NCI-H82 (cell line): ENCODE results near the gene GALNT4.

Source experiments
- DNase-seq: peaks from one replicate; lab custom pipeline; 2025; lab: John Stamatoyannopoulos, UW

GALNT4 gene

DNA sequence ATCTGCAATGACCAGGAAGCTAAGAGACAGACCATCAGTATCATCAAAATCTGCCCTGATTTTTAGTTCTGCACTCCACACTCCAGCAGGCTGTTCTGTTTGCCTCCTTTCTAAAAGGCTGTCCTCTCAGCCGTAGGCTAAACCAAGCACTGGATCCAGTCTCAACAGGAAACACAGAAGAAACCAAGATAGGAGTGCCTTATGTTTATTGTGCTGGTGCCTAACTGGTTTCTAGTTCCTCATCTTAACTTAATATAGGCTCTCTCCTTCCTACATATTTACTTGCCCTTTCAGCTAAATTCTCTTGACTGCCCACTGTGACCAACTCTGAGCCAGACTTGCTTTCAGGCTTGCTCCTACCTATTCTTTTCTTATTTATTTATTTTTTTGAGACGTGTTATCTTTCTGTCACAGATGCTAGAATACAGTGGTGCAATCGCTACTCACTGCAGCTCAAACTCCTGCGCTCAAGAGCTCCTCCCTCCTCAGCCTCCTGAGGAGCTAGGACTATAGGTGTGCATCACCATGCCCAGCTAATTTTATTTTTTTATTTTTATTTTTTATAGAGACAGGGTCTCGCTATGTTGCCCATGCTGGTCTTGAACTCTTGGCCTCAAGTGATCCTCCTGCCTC is 30.8 kb downstream of the GALNT4 start:
- no peak for DNase-seq

DNA sequence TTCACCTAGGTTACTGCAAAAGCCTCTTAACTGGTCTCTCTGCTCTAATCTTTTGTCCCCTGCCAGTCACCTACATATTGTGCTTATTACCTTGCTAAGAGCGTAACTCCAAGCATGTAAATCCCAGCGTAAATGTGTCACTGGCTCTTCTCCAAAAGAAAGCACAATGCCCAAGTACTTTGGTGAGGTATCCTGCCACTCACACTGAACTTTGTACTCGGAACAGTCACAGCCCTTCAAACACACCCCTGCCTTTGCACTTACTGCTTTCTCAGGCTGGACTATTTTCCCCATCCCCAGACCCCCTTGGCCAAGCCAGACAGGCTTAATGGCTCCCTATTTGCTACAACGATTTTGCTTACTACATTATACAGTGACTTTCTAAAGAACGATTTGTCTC is 31.7 kb downstream of the GALNT4 start:
- DNase-seq: peak; percentile 22

DNA sequence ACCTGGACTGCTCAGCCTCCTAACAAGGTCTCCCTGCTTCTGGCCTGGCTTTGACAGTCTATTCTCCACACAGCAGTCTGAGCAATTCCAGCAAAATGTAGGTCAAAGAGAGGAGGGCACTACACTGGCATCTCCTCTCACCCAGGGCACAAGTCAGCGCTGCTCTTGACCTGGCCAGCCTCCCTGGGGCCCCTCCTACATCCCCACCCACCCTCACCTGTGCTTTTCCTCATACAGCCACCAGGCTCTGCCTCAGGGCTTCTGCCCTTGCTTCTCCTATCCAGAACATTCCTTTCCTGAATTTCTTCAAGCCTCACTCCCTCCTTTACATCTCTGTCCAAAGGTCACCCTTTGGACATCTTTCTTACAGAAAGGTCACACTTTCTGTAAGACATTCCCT is 33.7 kb downstream of the GALNT4 start:
- DNase-seq: no peak

DNA sequence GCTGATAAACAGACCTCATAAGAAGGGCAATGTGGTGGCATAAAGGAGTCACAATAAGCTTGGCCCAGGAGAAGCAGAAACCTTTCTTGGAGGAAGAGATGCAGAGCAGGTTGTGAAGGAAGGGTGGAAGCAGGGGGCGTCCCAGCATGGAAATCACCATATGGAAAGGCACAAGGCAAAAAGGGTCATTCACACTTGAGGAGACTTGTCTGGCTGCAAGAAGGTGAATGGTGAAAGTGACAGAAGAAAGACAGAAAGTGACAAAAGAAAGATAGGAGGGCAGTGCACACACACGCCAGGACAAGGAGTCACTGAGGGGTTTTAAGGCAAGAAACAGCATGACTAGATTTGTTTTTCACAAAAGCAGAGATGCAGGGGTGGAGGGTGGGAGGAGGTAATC is 38.3 kb downstream of the GALNT4 start:
- no peak for DNase-seq

DNA sequence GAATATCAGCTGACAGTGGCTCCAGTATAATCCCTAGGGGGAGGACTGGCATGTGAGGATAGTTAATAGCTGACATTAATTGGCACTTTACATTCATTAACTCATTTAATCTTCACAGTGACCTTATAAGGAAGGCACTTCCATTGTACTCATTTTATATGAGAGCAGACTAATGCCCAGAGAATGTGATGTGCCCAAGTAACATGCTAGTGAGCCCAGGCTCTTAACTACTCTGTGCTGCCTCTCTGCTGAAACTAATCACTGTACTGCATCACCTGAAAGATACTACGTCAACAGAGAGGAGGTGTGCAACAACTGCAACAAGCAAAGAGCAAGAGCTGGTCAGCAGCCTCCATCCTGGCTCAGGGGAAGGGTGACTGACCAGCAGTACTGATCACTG is 40.1 kb downstream of the GALNT4 start:
- DNase-seq: peak; percentile 78

DNA sequence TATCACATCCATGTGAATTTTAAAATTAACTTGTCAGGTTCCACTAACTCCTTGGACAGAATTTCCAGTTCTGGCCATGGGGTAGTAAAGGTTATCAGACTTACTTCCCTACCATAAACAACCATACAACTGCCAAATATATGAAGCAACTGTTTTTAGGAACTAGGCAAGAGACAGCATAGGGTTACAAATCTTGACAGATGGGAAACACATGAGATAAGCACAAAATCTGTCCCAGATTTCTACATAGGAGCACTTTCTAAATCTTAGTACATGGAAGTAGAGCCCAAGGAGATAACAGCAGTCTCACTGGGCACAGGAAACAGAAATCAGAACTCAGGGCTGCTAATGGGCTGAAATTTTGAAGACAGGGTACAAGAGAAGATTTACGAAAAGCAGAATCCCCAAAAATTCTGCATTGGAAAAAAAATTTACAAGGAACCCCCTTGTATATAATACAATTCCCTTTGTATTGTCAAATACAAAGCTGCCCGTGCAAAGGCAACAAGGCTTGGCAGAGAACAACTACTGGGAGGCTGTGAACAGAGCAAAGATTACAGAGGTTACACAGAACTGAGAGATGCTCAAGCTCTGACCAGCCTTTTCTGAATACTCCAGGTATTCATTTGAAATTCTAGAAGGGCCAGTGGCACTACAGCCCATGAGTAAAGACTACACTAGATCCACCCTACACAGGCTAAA is 43.2 kb downstream of the GALNT4 start:
- DNase-seq: peak; percentile 11

DNA sequence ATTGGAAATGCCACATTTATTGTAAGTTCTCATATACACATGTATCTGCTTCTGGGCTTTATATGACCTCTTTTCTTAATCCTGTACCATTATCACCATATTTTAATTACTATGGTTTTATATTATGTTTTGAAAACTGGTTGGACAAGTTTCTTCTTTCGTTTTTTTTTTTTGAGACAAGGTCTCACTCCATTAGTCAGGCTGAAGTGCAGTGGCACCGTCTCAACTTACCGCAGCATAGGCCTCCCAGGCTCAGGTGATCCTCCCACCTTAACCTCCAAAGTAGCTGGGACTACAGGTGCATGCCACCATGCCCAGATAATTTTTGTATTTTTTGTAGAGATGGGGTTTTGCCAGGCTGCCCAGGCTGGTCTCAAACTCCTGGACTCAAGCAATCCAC is 44.6 kb downstream of the GALNT4 start:
- no peak for DNase-seq

DNA sequence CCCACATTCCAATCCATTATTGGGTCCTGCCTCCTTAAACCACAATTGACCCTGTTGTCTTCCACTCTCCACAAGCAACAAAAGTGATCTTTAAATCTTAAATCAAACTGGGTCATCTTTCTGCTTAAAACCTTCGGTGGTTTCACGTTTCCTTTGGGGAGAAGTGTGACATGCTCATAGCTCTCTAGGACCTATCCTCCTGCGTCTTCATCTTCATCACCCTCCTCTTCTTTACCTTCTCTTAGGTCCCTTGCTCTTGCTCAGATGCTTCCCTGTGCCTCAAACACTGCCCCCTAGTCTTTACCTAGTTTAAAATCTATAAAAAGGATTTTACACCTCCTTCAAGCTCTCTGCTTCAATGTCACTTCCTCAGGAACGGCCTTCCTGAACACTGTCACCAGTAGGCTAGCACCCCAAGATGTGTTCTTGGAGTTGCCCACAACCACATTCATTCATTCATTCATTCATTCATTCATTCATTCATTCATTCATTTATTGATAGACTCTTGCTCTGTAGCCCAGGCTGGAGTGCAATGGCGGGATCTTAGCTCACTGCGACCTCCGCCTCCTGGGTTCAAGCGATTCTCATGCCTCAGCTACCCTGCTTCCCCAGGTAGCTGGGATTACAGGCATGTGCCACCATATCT is 46.8 kb downstream of the GALNT4 start:
- DNase-seq: no peak

DNA sequence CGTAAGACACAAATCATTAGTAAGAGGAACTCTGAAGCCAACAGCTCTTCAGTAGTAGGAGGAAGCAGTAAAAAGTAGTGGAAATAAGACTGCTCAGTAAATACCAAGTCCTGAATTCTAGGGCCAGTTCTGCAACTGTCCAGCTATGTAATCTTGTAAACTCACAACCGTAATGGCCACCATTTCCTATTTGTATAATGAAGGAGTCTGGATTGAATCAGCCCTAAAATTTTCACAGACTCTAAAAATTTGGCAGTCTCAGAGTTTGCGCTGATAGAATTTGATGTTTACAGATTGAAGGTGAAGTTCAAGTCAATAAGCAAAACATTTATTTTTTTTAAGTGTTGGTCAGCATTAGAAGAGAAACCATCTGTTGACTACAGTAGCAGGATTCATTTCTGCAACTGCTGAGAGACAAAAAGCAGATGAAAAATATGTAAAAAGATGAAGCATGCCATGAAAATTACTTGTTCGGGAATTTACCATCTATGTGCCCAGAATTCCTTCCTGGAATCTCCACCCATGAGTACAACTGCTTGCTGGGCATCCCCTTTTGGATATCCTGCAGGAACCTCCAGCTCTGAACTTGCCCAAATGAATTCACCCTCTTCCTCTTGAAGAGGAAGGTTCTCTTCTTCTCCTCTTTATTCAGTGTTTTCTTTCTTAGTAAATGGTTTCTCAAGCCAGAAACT is 47.5 kb downstream of the GALNT4 start:
- DNase-seq: no peak

DNA sequence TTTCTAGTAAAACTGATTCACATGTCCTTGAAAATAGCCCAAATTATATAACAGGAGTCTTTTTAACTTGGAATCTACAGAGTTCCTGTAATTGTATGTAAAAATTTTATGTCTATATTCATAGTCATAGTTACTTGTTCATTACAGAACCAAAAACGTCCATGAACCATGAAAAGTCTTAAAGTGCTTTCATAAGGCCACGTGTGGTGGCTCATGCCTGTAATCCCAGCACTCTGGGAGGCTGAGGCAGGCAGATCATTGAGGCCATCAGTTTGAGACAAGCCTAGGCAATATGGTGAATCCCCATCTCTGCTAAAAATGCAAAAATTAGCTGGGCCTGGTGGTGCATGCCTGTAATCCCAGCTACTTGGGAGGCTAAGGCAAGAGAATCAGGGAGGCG is 48.4 kb downstream of the GALNT4 start:
- DNase-seq: no peak

DNA sequence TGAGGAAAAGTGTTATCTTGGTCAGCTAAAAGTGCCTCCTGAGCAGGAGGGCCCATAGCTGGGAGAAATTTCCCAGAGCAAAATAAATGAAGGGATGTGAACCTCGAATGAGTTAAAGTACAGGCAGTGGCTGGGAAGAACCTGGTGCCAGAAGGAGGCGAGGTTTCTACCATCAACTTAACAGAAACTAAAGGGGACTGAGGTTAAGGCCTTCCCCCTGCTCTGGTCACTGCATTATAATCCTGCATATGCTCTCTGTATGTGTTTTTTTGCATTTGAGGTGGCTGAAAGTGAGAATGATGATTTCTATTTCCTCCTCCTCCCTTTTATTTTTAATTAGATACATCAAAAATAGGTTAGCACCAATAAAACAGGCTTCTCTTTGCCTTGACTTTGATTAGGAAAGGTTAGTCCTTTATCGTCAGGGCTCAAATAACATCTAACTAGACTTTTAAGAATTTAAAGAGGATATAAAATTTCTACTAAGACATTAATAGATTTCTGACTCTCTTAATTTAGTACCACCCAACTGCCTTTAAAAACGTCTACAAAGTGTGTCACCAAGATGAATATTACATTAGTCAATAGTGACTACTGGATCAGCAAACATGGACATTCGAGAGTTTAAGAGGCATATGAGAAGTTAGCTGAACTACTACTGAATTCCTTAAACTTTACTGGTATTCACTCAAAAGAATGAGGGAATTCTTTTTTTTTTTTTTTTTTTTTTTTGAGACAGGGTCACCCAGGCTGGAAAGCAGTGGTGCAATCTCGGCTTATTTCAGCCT is 49.2 kb downstream of the GALNT4 start:
- no peak for DNase-seq

DNA sequence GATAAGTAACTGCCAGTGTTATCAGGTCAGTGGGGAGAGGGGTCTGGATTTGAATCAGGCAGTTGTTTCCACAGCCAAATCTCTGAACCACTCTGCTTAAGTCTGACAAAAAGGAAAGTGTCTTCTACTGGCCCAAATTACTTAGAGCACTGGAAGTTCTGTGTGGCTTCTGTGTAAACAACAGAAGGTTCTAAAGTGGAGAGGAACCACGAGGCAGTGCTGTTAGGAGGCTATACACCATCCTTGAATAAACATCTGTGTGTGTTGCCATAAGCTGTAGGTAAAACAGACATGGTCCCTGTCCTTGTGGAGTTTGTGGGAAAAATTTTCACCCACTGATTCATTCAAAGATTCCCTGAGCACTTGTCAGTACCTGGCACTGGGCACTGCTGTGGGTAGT is 50.0 kb downstream of the GALNT4 start:
- DNase-seq: no peak
